DMS114 treated with DMSO at 0.1 percent for 48 hours (cell line): ENCODE results near the gene FAAP20.

Source experiments
- DNase-seq: peaks from one replicate; lab custom pipeline; 2025; ENCODE audit not compliant: unreplicated experiment; lab: John Stamatoyannopoulos, UW

The FAAP20 gene

DNA sequence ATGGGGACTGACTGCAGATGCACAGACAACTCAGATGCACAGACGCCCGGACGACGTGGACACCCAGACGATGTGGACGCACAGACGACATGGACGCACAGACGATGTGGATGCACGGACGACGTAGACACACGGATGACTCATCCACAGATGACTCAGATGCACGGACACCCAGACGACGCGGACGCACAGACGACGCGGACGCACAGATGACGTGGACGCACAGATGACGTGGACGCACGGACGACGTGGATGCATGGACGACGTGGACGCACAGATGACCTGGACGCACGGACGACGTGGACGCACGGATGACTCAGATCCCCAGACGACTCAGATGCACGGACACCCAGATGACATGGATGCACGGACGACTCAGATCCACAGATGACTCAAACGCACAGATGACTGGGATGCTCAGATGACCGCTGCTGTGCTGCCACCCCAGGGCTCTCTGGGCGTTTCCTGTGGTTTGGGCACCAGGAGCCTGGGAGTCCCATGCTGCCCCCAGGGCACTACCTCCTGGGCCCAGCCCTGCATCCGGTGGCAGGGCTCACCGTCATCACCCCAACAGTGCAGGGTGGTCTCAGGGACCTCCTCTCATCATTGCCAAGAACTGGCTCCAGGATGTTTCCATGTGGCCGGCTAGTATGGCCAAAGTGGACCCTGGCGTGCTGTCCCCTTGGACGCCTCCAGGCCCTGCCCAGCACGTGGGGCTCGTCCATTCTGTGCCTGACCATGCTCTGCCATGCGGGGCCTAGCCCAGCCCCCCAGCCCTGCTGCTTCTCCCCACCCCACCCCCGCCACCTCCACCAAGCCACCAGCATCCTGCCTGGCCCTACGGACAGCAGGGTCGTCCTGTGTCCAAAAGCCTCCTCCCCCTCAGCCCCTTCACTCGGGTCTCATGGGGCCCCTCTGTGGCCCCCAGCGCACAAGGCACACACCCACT, 14.0 kb downstream of the FAAP20 start:
- no peak for DNase-seq

DNA sequence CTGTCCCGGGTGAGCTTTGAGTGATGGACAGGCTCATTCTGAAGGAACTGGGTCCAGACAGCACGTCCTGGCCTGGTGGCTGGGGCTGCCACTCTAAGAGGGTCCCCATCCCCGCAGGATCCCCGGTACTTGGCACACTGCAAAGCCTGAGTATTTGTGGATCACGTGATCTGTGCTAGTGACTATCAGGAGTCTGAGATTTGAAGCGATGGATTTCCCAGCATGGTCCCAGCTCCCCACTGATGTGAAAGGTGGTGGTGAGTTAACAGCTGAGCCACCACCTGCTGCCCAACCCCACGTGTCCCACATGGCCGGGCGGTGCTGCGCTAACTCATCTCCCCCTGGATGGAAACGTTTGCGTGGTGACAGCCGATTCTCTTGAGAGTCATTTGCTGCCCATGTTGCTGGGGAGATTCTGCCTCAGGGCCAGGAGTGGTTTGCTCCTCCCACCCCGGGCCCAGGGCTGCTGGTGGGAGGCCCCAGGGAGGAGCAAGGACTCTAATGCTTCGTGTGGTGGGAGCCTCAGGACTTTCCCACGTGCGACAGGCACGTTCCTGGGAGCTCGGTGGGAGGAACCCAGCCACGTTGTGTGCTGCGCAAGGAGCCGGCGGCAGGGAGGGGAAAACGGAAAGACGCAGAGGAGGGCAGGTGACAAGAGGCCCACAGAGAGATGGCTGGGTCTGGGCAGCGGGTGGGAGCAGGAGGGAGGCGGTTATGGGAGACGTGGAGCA, 15.1 kb downstream of the FAAP20 start:
- no peak for DNase-seq

DNA sequence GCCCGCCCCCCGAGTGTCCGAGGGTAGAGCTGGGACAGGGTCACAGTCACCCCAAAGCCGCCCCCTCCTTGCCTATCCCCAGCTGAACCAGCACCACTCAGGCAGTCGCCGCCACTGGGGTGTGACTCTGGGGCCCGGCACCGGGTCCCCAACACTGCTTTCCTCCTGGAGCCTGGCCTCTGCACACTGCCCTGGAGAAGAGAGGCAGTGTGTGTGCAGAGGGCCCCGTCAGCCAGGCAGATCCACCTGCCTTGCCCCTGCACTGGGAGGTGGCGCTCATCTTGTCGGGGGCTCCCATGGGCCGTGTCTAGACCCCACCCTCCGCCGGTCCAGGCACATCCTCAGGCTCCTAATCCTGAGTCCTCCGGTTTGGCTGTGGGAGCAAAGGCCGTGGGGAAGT, 15.7 kb downstream of the FAAP20 start:
- DNase-seq = no peak

DNA sequence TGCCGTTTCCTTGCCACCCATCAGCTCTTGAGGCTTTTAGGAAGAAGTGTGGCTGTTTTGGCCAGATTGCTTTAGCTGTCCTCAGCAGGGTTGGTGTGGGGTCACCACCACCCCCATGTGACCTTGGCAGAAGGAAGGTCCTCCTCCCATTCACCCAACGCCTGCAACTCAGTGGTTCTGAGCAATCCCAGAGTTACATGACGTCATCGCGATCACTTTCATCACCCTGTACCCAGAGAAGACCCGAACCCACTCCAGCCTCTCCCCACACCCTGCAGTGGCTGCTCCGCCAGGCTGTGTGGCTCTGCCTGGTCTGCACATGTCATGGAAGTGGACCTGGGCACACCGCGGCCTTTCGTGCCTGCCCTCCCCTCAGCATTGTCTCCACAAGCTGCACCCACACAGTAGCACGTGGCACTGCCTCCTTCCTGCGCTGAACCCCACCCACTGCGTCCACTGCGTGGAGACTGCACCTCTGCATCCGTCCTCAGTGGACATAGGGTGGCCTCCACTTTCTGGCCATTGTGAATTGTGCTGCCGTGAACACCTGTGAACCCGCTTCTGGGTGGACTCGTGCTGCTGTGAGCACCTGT, 16.5 kb downstream of the FAAP20 start:
- no peak for DNase-seq

DNA sequence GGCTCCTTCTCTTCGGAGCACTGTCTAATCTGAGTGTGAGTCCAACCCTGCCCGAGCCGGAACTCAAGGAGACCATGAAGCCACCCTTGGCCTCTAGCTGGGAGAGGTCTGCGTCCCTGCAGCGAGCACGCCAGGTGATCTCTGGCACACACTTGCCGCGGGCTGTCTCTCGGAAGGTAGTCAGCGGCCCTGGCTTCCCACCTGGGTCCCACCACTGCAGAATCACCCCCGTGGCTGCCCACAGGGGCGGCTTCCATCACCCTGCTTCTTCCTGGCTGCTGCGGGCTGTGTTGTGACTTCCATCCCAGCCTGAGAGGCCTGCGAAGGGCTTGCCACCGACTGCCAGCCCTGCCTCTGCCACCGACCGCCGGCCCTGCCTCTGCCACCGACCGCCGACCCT, 17.0 kb downstream of the FAAP20 start:
- no peak for DNase-seq

DNA sequence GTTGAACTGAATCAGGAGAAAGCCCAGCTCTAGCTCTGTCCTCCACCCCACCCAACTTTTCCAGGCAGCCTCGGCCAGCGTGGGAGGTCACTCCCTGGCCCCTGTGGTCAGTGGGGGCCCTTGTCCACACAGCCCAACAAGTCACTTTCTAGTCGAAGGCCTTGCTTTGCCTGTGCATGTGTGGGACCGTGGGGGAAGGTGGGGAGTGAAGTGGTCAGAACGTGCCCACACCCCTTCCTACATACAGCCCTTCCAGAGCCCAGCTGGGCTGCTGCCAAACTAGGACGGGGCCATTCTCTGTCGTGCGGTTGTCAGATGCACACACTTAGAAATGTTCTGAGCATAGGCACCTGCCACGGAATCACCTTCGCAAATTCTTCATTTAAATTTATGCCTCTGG, 18.0 kb downstream of the FAAP20 start:
- DNase-seq = no peak

DNA sequence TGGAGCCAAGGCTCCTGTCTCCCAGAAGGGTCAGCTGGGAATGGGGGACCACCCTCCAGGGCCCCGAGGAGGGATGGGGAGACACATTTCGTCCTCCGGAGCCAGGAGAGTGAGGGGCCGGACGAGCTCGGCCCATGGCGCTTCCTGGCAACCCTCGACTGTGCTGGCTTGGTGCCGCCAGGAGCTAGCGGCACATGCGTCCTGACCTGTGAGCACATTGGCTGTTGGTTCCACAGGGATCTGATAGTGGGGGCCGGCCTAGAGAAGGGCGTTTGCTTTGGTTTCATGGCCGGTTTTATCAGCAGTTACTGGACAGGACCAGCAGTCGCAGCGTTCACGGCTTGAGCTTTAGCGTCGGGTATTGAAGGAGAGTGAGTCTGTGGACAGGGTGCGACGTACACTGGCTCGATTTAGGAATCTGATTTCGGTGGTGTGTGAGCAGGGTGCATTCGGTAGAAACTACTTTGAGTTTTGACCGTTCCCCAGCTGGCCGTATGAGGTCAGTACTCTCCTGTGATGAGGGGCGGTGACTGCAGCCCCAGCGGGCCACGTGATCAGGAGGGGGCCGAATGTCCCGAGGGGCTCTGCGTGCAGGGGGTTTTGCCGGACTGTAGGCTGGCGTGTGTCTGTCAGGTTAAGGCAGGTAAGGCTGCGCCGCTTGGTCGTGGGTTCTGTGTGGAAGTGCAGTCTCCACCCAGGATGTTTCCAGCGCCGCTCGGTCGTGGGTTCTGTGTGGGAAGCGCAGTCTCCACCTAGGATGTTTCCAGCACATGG, 18.7 kb downstream of the FAAP20 start:
- DNase-seq = no peak

DNA sequence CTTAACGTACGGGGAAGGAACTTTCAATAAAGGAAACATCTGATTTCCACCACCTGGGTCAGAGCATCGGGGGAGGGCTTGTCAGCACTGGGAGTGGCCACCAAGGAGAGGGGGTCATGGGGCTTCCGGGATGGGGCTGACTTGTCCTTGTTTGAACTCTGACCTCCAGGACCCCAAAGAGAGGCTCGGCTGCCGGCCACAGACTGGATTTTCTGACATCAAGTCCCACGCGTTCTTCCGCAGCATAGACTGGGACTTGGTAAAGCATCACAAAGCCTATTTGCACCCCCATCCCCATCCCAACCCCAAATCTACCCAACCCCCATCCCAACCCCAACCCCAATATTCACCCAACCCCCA, 19.5 kb downstream of the FAAP20 start:
- no peak for DNase-seq

DNA sequence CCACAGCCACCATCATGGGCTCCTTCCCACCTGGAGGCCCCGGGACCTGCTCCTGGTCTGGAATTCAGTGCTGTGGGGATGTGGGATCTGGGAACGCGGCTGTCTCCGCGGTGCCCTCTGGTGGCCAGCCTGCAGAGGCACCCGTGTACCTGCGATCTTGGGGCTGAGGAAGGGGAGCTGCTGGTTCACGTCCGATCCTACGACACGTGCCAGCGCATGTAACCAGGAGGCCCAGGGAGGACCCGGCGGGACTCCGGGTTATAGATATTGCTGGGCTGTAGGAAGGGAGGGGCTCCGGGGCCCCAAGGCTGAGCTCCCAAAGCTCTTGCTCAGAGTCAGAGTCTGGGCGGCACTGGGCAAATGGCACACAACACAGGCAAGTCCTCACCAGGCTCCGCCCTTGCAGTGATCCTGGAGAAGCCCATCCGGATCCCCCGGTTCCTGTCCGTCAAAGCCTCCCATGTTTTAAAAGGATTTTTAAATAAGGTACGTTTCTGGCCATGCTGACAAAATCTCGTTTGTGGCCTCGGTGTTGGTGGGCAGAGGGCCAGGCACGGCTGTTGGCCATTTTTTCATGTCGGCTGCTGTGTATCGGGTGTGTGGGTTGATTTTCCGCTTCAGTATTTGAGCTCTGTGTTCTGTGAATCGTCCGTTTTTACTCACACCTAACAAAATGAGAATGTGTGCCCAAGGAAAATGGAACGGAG, 20.1 kb downstream of the FAAP20 start:
- peak; percentile 14 for DNase-seq

DNA sequence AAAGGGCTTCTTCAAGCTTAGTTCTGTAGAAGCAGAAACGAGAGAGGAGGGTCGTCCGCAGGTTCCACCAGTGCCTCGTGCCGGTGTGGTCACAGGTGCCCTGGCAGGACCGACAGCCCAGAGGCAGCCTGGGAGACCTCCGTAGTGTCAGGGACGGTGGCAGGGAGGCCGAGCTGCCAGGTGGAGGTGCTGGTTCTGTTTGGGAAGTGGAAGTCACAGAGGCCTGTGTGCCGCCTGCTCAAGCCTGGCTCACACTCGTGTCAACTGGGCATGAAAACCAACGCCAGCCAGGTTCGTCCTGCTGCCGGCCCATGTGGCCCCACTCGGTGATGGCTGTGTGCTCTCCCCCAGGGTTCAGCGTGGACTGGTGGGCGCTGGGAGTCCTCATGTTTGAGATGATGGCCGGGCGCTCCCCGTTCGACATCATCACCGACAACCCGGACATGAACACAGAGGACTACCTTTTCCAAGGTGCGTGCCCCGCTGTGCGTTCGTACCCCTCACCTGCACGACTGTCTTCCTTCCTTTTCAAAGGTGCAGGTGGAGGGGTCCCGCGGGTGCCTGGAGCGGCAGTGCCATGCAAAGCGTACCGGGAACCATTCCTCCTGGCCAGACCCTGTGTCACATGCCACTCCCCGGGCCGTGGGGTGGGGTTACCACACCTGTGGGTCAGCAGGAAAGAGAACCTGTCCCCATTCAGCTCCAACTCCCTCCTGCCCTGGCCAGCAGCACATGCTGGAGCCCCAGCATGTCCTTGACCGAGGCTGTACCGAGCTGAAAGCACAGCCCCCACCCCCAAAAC, 20.8 kb downstream of the FAAP20 start:
- DNase-seq = no peak

DNA sequence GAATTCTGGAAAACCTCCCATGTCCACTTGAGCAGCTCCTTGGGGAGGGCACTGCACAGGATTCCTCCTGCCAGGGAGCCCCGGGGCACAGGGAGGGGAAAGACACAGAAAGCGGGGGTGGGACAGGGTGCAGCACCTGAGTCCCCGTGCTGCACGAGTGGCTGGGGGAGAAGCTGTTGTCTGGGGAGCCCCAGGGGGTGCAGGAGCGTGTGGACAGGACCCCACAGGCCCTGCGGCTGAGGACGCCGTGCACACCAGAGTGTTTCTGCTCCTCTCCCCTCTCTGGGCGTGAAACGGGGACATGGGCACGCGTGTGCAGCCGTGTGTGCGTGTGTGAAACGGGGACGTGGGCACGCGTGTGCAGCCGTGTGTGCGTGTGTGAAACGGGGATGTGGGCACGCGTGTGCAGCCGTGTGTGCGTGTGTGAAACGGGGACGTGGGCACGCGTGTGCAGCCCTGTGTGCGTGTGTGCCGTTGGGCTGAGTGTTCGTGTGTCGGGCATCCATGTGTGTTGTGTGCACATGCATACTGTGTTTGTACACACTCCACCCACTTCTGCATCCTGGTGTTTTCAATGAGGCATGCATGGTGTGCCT, 21.9 kb downstream of the FAAP20 start:
- no peak for DNase-seq

DNA sequence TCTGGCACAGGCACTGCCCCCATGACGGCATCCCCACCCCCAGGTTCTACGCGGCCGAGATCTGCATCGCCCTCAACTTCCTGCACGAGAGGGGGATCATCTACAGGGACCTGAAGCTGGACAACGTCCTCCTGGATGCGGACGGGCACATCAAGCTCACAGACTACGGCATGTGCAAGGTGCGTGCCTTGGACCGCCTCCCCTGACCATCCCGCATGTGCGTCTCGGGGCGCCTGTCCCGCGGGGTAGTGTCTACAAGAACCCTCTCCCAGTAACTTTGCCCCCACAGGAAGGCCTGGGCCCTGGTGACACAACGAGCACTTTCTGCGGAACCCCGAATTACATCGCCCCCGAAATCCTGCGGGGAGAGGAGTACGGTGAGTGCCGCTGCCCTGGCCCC, 22.6 kb downstream of the FAAP20 start:
- no peak for DNase-seq

DNA sequence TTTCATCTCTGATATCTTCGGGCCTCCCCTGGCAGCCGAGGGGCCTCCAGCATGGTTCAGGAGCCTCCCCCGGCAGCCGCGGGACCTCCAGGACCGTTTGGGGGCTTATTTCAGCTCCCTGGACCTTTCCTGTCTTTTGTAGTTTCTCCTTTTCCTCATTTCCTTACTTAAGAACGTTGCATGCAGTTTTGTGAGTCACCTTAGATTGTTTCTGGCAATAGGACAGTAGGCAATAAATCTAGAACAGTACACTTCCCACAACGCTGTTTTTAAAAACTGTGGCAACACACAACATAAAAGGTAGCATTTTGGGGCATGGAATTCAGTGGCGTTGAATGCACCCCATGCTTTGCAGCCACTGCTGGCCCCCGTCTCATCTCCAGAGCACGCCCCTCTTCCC, 24.4 kb downstream of the FAAP20 start:
- DNase-seq = no peak

DNA sequence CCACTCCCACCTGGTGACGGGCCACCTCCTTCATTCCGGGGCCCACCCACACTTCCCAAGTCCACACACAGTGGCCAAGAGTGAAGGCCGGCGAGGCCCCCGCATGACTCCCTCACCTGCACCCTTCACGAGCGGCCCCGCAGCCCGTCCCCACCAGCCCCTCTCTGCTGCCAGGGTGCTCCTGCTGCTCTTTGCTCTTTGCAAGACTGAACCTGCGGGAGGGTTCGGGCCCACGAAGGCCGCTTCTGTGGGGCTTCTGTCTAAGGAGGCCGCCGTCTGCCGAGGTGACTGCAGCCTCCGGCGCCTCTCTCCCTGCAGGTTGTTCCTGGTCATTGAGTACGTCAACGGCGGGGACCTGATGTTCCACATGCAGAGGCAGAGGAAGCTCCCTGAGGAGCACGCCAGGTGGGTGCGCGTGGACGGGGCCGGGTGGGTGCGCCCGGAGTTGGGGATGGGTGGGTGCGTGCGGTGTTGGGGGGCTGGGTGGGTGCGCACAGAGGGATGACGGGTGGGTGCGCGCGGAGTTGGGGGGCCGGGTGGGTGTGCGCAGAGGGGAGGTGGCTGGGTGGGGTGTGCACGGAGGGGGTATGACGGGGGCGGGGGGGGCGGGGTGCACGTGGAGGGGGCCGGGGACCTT, 25.3 kb downstream of the FAAP20 start:
- DNase-seq = no peak

DNA sequence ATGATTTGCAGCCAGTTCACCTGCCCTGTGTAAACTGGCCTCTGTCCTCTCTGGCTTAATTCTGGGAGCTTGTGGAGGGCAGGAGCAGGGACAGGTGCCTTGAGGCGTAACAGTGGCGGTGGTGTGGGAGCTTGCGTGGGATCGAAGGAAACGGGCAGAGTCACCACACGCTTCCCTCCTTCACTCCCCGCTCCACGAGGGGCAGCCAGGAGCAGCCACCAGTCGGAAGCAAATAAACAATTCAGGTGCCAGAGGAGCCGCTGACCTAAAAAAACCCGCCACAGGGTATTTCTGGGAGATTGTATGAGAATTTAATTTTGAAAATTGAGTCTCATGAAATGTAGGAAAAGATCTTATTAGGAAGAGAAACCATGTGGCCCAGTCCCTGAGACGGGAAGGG, 26.0 kb downstream of the FAAP20 start:
- DNase-seq = no peak

DNA sequence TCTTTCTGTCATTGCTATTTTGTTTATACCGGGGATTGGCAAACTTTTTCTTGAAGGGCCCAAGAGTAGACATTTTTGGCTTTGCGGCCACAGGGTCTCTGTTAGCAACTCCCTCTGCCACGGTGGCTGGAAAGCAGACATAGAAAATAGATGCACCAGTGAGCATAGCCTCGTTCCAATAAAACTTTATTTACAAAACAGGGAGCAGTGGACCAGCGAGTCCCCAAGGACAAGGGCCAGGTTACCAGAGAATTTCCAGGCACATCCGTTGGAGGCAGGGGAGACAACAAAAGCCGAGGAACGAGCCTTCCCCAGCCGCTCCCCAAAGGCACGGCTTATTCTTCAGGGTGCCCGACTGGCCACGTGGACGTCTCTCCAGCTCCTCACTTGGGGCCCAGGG, 26.5 kb downstream of the FAAP20 start:
- DNase-seq = no peak

DNA sequence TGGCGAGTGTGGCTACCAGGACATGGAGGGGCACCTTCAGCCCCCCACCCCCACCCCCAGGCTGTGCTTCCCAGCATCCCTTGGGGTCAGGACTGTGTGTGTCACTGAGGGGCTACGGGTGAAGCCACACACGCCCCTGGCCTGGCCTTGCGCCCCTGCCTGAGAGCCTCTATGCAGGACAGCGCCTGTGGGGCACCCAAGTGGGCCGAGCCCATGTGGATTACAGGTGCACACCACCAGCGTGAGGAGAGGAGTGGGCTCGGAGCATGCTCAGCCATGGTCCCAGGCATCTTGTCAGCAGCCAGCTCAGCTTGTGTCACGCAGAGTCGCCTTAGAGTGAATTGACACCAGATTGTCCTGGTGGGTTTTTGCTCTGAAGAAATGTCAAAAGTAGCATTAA, 27.9 kb downstream of the FAAP20 start:
- DNase-seq = no peak

DNA sequence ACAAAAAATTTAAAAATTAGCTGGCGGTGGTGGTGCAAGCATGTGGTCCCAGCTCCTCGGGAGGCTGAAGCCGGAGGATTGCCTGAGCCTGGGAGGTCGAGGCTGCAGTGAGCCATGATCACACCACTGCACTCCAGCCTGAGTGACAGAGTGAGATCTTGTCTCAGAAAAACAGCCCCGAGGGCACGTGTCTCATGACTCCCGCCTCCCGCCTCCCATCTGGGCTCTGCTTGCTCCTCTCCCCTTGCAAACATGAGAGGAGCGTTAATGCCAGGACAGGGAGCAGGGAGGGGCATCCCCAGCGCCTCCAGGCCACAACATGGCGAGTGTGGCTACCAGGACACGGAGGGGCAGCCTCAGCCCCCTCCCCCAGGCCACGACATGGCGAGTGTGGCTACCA, 28.3 kb downstream of the FAAP20 start:
- no peak for DNase-seq

DNA sequence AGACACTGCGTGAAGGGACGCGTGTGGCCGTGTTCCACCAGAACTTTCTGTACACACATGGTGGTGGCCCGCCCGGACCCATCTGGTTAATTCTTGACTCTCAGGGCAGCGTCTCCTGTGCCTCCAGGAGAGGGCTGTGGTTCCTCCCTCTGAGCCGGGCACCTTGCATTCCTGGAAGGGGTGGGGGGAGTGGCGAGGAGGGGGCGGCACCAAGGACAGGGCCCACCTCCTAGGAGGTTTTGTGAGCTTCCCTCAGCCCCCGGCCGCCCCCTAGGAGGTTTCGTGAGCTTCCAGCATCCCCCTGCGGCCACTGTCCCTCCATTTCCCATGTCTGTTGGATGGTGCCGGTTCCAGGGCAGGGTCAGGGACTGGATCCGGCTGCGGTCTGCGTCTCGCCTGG, 28.9 kb downstream of the FAAP20 start:
- no peak for DNase-seq
